T47D (cell line): ENCODE data around the gene ZNF213.

Source experiments
- DNase-seq, 2 experiments: peaks; one replicate each; pipeline versions ENCODE4 v3.0.0 to v3.0.0-alpha.2; 2011 to 2012; ENCODE audit warnings: low read depth in 1 of 2, low spot score in 1 of 2
- JUND ChIP-seq: IDR thresholded peaks from 2 replicates; pipeline ENCODE4 v1.6.1; 2012; ENCODE audit warnings: low read depth
- in situ Hi-C: cut with HindIII; loops from 2 replicates; pipeline ENCODE4 v1.10.0; 2016; ENCODE audit warnings: low sequenced_read_pairs, low pct_unique_long_range_greater_than_20kb

The ZNF213 gene

GRCh38 chr16:3148256-3149192, 13.7 kb downstream of the ZNF213 start:
- no peak for DNase-seq
- no peak for TF ChIP-seq JUND
- in situ Hi-C loops: no loop called here

GRCh38 chr16:3149193-3149530, 14.3 kb downstream of the ZNF213 start:
- in situ Hi-C loops: no loop called here
- DNase-seq: no peak
- no peak for TF ChIP-seq JUND

DNA sequence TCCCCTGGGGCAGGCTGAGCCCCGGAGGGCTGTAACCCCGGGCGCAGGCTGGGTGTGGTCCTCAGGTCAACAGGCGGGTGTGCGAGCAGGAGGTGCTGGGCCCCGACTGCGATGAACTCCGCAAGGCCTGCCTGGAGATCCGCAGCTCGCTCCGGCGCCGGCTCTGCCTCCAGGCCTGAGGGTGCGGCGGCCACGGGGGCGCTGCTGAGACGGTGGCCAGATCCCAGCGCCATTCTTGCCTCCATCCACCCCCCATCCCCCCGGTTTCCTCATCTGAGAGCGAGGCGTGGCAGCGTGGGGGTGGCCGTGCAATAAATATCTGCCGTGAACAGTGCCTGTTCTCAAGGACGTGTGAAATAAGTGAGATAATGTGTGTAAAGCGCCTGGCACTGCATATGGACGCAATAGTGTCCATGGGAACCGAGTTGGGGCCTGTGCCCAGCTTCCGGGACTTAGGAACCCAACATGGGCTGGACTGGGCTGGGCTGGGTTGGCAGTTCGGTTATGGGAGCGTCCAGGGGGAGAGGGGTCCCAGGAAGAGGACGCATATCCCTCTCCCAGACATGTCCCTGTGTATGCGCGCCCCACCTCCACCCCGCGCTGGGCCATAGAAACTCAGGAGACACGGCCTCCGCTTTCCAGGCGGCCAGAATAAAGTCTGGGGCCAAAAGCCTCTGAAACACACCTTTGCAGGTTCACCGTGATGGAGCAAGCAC, 15.0 kb downstream of the ZNF213 start:
- peak; percentile 38 to 58 for DNase-seq
- in situ Hi-C loops: no loop called here
- TF ChIP-seq JUND: no peak

GRCh38 chr16:3150346-3151218, 15.8 kb downstream of the ZNF213 start:
- in situ Hi-C loops: no loop called here
- no peak for TF ChIP-seq JUND
- DNase-seq: peak; percentile 90 to 97

DNA sequence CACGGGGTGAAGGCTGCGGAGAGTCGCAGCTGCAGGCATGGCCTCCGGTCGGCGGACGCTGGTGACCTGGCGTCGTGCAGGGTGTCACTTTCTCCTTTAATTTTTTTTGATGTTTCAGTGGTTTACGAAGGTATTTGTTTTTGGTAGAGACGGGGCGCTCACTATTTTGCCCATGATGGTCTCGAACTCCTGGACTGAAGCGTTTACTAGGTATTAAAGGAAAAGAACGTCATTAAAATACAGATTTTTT, 17.1 kb downstream of the ZNF213 start:
- no peak for DNase-seq
- TF ChIP-seq JUND: no peak
- in situ Hi-C loops: no loop called here

DNA sequence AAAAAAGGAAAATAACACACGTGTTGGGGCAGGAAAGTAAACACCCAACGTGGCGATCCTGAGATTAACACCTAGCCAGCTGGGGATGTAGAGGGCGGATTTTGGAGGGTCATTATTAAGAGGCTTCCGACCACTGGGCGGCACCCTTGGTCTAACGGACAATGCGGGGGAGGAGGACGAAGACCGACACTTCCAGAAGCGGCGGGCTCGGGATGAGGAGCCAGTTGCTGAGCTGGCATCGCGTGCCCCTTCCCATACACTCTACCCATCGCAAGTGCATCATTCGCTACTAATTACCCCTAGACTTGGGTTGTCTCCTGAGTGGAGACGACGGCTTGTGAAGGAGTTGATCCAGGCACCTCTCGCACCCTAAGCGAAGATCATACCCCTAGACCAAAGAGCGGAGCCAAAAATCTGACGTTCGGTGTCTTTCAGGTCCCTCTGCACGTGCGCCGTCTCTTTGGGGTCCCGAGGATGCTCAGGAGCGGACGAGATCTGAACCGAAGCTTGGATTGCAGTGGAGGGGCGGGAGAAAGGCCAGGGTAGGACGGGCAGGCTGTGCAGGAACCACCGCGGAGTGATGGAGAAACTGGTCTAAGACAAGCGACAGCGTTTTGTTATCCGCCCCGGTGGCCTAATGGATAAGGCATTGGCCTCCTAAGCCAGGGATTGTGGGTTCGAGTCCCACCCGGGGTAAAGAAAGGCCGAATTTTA, 17.6 kb downstream of the ZNF213 start:
- in situ Hi-C loops: no loop called here
- peak in 1 of 2 experiments; percentile 45 for DNase-seq
- TF ChIP-seq JUND: no peak

- no peak for TF ChIP-seq JUND
- in situ Hi-C loops: no loop called here
- no peak for DNase-seq
Measured at GRCh38 chr16:3152991-3153368, 18.2 kb downstream of the ZNF213 start.

DNA sequence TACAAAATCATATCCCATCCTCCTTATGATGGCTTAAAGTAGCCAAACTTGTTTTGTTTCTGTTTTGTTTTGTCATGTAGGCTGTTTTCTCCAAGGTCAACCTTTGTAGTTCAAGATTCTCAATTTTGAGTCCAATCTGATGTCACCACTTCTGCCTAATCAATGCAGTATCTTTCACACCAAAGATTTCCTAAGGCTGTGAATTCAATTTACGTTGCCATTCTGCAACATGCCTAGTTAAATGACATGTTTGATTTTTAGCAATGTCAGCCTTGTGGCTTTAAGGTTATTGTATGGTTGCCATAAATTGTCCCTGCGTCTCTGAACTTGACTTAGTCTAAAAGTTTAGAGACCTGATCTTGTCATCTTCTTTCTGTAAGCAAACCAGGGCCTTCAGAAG, 20.4 kb downstream of the ZNF213 start:
- no peak for TF ChIP-seq JUND
- in situ Hi-C loops: no loop called here
- no peak for DNase-seq

DNA sequence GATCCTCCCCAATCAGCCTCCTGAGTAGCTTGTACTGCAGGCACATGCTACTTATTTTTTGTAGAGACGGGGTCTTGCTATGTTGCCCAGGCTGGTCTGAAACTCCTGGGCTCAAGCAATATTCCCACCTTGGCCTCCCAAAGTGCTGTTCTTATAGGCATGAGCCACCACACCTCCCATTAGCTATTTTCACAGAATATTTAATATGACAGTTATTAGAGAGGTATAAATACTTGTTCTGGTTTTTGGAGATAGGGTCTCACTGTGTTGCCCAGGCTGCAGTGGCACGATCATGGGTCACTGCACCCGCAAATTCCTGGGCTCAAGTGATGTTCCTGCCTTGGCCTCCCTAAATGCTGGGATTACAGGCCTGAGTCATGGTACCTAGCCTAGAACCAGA, 21.1 kb downstream of the ZNF213 start:
- no peak for DNase-seq
- TF ChIP-seq JUND: no peak
- in situ Hi-C loops: no loop called here

- in situ Hi-C loops: no loop called here
- TF ChIP-seq JUND: no peak
- peak; percentile 69 to 93 for DNase-seq
Measured at GRCh38 chr16:3157229-3158025, 22.6 kb downstream of the ZNF213 start.

DNA sequence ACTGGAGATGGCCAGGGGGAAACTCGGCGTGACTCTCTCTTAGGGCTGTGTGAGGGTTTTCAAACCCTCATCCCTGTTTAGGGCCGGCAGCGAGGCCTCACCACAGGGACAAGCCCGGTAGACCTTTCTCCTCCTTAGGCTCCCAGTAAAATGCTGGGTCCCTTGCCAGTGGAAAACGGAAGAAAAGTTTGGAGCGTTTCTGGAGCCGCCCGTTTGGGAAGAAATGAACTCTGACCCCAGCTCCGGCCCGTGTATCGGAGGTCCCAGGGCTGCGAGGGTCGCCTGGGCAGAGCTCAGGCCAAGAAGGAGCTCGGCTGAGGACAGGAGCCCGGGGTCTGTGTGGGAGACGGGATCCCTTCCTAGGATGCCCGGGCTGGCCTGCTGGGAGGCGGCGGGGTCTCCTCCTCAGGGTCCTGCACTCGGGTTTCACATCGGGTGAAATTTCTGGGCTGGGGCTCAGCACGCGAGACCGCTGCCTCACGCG, 23.2 kb downstream of the ZNF213 start:
- peak in 1 of 2 experiments; percentile 55 for DNase-seq
- TF ChIP-seq JUND: no peak
- in situ Hi-C loops: no loop called here
